CD8-positive, alpha-beta memory T cell (primary cell): ENCODE measurements around the gene FGF4. TPM values are rescaled to one million over a fixed set of nuclear protein-coding genes. Genes with fewer than 3 reads are reported as not detected.

Experiments
- CTCF ChIA-PET: fragments of 350-600 bp; sonication (Branson Sonifier 250); formaldehyde crosslinking; loops from one replicate; lab custom pipeline; 2021; ENCODE audit warnings: antibody characterized with exemption; lab: Charles Lee
- POLR2A ChIA-PET: fragments of 350-600 bp; sonication (Branson Sonifier 250); formaldehyde crosslinking; loops from one replicate; lab custom pipeline; 2021; ENCODE audit warnings: antibody characterized with exemption; lab: Charles Lee
- DNase-seq, 5 donors: peaks; one replicate each; pipeline versions ENCODE4 v3.0.0 to v3.0.0-alpha.2; 2020 to 2022; ENCODE audit warnings: mixed read lengths in 1 of 5
- H3K27ac ChIP-seq: one replicate; pipeline ENCODE4 v1.7.0; 2013; ENCODE audit warnings: low read depth, mild to moderate bottlenecking, low read length, moderate library complexity
- H3K27me3 ChIP-seq: 2 replicates; pipeline ENCODE4 v1.7.0; 2013; ENCODE audit warnings: low read length, mild to moderate bottlenecking; ENCODE audit not compliant: insufficient read depth, poor library complexity, severe bottlenecking
- H3K36me3 ChIP-seq: 2 replicates; pipeline ENCODE4 v1.7.0; 2013; ENCODE audit warnings: mild to moderate bottlenecking, low read length, moderate library complexity; ENCODE audit not compliant: insufficient read depth
- H3K4me1 ChIP-seq: 2 replicates; pipeline ENCODE4 v1.7.0; 2013; ENCODE audit warnings: mild to moderate bottlenecking, low read length, moderate library complexity; ENCODE audit not compliant: insufficient read depth
- H3K4me3 ChIP-seq: 2 replicates; pipeline ENCODE4 v1.7.0; 2013; ENCODE audit warnings: mild to moderate bottlenecking, low read length
- H3K9me3 ChIP-seq: 2 replicates; pipeline ENCODE4 v1.7.0; 2013; ENCODE audit warnings: mild to moderate bottlenecking, low read length
- H3K27ac Mint-ChIP-seq, 8 donors: one replicate each; pipeline ENCODE4 v1.8.0; 2020 to 2021; ENCODE audit warnings: mixed read lengths in 8 of 8, mild to moderate bottlenecking in 6 of 8, inconsistent platforms in 3 of 8, moderate library complexity in 3 of 8
- H3K27me3 Mint-ChIP-seq, 2 donors: one replicate each; pipeline ENCODE4 v1.8.0; 2020 to 2021; ENCODE audit warnings: mixed read lengths in 2 of 2, mild to moderate bottlenecking in 1 of 2, moderate library complexity in 1 of 2
- H3K36me3 Mint-ChIP-seq, 3 donors: one replicate each; pipeline ENCODE4 v1.8.0; 2020 to 2021; ENCODE audit warnings: mixed read lengths in 3 of 3, inconsistent platforms in 1 of 3, mild to moderate bottlenecking in 1 of 3
- H3K4me1 Mint-ChIP-seq, 3 donors: one replicate each; pipeline ENCODE4 v1.8.0; 2020 to 2021; ENCODE audit warnings: mixed read lengths in 3 of 3, inconsistent platforms in 1 of 3, mild to moderate bottlenecking in 1 of 3
- H3K4me3 Mint-ChIP-seq, 7 donors: one replicate each; pipeline ENCODE4 v1.8.0; 2020 to 2021; ENCODE audit warnings: mixed read lengths in 7 of 7, mild to moderate bottlenecking in 6 of 7, moderate library complexity in 4 of 7, inconsistent platforms in 2 of 7
- H3K9me3 Mint-ChIP-seq, 5 donors: one replicate each; pipeline ENCODE4 v1.8.0; 2020 to 2022; ENCODE audit warnings: mixed read lengths in 5 of 5, mild to moderate bottlenecking in 3 of 5, moderate library complexity in 2 of 5, inconsistent platforms in 1 of 5
- polyA plus RNA-seq: library from polyadenylated mRNA; unstranded; fragments of 300-500 nt; fragmentation: Illumina TruSeq; gene quantifications from one replicate; pipeline ENCODE4 v1.2.3, GENCODE V29; 2021
- total RNA-seq, 2 experiments: library from RNA; stranded (reverse); gene quantifications; one replicate each; pipeline ENCODE4 v1.2.3, GENCODE V29; 2021

The FGF4 gene
- total and polyA plus RNA-seq, 3 experiments from 2014 or later: not detected

DNA sequence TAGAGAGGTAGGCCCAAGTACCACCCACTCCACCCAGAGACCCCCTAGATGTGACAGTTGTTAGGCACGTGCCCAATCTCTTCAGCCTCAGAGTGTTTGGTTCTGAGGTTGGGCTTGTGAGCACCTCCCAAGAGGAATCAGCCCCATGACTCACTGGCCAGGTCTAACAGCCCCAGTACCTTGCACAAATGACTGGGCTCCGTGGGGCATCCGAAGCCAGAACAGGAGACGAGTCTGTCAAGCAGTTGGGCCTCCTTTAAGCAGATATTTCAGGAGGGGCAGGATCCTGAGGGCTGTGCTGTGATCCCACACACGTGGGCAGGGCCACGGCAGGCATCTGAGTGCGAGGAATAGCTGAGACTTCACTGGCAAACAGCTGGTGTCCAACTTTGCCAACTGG is 42.2 kb downstream of the FGF4 start:
- no peaks in the 10 kb centered on the region for H3K27me3 ChIP-seq
- ChIA-PET CTCF (no interaction called here), POLR2A (interaction anchor here (0.8 kb wide), 1 partner anchor 968 kb away, joined by 4 read pairs; no protein-coding TSS in a partner anchor)
- Mint-ChIP-seq H3K27ac (no peak overlapping the region), H3K36me3 (no peaks in the 10 kb centered on the region), H3K9me3 (peaks cover 0 to 11% (median 7%) of the 10 kb centered on the region in 5 donors), H3K27me3 (peaks cover 15 to 32% of the 10 kb centered on the region in 2 donors), H3K4me3 (no peak overlapping the region), H3K4me1 (no peaks in the 10 kb centered on the region)
- no peak overlapping the region for H3K27ac ChIP-seq
- no peaks in the 10 kb centered on the region for H3K4me1 ChIP-seq
- no peak overlapping the region for H3K4me3 ChIP-seq
- no peak for DNase-seq
- no peaks in the 10 kb centered on the region for H3K36me3 ChIP-seq
- no peaks in the 10 kb centered on the region for H3K9me3 ChIP-seq

GRCh38 chr11:69731110-69731509 is 44.0 kb downstream of the FGF4 start:
- Histone ChIP-seq H3K9me3 (no peaks in the 10 kb centered on the region), H3K4me1 (no peaks in the 10 kb centered on the region), H3K36me3 (no peaks in the 10 kb centered on the region), H3K27ac (no peak overlapping the region), H3K27me3 (no peaks in the 10 kb centered on the region), H3K4me3 (no peak overlapping the region)
- POLR2A ChIA-PET: no interaction called here
- H3K36me3 Mint-ChIP-seq: no peaks in the 10 kb centered on the region
- H3K9me3 Mint-ChIP-seq: peaks cover 0 to 11% (median 7%) of the 10 kb centered on the region in 5 donors
- peaks cover 20 to 41% of the 10 kb centered on the region in 2 donors for H3K27me3 Mint-ChIP-seq
- no peak overlapping the region for H3K4me3 Mint-ChIP-seq
- CTCF ChIA-PET: no interaction called here
- no peak for DNase-seq
- no peak overlapping the region for H3K27ac Mint-ChIP-seq
- no peaks in the 10 kb centered on the region for H3K4me1 Mint-ChIP-seq

GRCh38 chr11:69730500-69730899 is 44.6 kb downstream of the FGF4 start:
- Histone ChIP-seq H3K27me3 (no peaks in the 10 kb centered on the region), H3K27ac (no peak overlapping the region), H3K4me1 (no peaks in the 10 kb centered on the region), H3K4me3 (no peak overlapping the region), H3K9me3 (no peaks in the 10 kb centered on the region), H3K36me3 (no peaks in the 10 kb centered on the region)
- Mint-ChIP-seq H3K9me3 (peaks cover 0 to 11% (median 7%) of the 10 kb centered on the region in 5 donors), H3K36me3 (no peaks in the 10 kb centered on the region), H3K27me3 (peaks cover 20 to 46% of the 10 kb centered on the region in 2 donors), H3K4me1 (no peaks in the 10 kb centered on the region), H3K4me3 (peak overlapping the region in 1 of 7 donors; percentile 5), H3K27ac (no peak overlapping the region)
- CTCF ChIA-PET: no interaction called here
- POLR2A ChIA-PET: no interaction called here
- DNase-seq: no peak

DNA sequence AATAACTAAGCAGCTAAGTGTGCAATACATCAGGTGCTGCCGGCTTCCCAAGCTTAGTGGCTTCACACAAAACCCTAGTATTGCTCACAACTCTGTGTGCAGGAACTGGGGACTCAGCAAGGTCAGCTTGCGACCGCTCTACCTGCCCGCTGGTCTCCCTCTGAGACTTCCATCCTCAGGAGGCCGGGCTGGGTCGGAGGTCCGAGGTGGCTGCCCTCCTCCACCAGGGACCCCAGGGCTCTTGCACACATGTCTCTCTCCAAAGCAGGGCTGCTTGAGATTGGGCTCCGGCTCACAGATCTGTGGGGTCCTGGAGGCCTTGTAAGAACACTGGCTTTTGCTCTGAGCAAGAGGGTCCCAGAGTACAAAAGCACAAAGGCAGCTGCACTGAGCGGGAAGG is 45.9 kb downstream of the FGF4 start:
- H3K4me3 ChIP-seq: no peak overlapping the region
- H3K4me1 ChIP-seq: no peaks in the 10 kb centered on the region
- H3K4me3 Mint-ChIP-seq: no peak overlapping the region
- H3K27ac ChIP-seq: no peak overlapping the region
- CTCF ChIA-PET: no interaction called here
- peaks cover 20 to 48% of the 10 kb centered on the region in 2 donors for H3K27me3 Mint-ChIP-seq
- no peaks in the 10 kb centered on the region for H3K9me3 ChIP-seq
- H3K27me3 ChIP-seq: no peaks in the 10 kb centered on the region
- POLR2A ChIA-PET: no interaction called here
- H3K27ac Mint-ChIP-seq: no peak overlapping the region
- no peaks in the 10 kb centered on the region for H3K36me3 ChIP-seq
- DNase-seq: no peak
- H3K36me3 Mint-ChIP-seq: no peaks in the 10 kb centered on the region
- H3K9me3 Mint-ChIP-seq: peaks cover 0 to 5% (median 4%) of the 10 kb centered on the region in 5 donors
- no peaks in the 10 kb centered on the region for H3K4me1 Mint-ChIP-seq

GRCh38 chr11:69727266-69727665 is 47.9 kb downstream of the FGF4 start:
- peaks cover 0 to 2% (median 0%) of the 10 kb centered on the region in 3 donors for H3K36me3 Mint-ChIP-seq
- no peaks in the 10 kb centered on the region for H3K9me3 ChIP-seq
- peaks cover 28 to 54% of the 10 kb centered on the region in 2 donors for H3K27me3 Mint-ChIP-seq
- POLR2A ChIA-PET: no interaction called here
- no peak overlapping the region for H3K27ac ChIP-seq
- CTCF ChIA-PET: no interaction called here
- no peaks in the 10 kb centered on the region for H3K27me3 ChIP-seq
- H3K4me3 ChIP-seq: no peak overlapping the region
- H3K27ac Mint-ChIP-seq: no peak overlapping the region
- H3K4me1 Mint-ChIP-seq: no peaks in the 10 kb centered on the region
- no peak for DNase-seq
- no peaks in the 10 kb centered on the region for H3K4me1 ChIP-seq
- H3K4me3 Mint-ChIP-seq: no peak overlapping the region
- H3K36me3 ChIP-seq: no peaks in the 10 kb centered on the region
- peaks cover 0 to 6% (median 0%) of the 10 kb centered on the region in 5 donors for H3K9me3 Mint-ChIP-seq

GRCh38 chr11:69726481-69726880 is 48.7 kb downstream of the FGF4 start:
- POLR2A ChIA-PET: no interaction called here

DNA sequence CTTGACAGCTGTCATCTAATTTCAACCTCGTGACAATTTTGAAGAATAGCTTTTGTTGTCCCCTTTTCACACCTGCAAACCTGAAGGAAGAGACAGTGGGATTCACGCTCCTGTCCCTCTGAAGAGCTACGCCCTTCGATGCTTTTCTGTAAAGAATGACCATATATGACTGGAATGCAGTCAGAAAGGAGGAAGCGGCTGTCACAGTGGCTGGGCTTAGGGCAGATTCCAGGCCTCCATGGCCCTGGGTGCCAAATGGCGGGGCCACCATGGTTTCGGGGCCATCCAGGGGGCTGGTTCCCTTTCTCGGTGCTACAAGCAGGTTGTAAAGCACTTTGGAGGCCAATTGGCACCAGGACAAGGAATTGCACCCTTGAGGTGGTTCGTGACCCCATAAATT is 49.1 kb downstream of the FGF4 start:
- H3K4me1 Mint-ChIP-seq: no peaks in the 10 kb centered on the region
- H3K9me3 Mint-ChIP-seq: peaks cover 0 to 6% (median 0%) of the 10 kb centered on the region in 5 donors
- no peak overlapping the region for H3K4me3 Mint-ChIP-seq
- no peak overlapping the region for H3K27ac ChIP-seq
- H3K4me3 ChIP-seq: no peak overlapping the region
- POLR2A ChIA-PET: no interaction called here
- CTCF ChIA-PET: no interaction called here
- peaks cover 28 to 58% of the 10 kb centered on the region in 2 donors for H3K27me3 Mint-ChIP-seq
- H3K9me3 ChIP-seq: no peaks in the 10 kb centered on the region
- DNase-seq: no peak
- H3K36me3 Mint-ChIP-seq: peaks cover 0 to 2% (median 0%) of the 10 kb centered on the region in 3 donors
- no peaks in the 10 kb centered on the region for H3K27me3 ChIP-seq
- no peaks in the 10 kb centered on the region for H3K36me3 ChIP-seq
- no peak overlapping the region for H3K27ac Mint-ChIP-seq
- H3K4me1 ChIP-seq: no peaks in the 10 kb centered on the region

More at GRCh38 chr11:69726481-69726880, 48.7 kb downstream of the FGF4 start:
- Histone ChIP-seq H3K27me3 (no peaks in the 10 kb centered on the region), H3K4me3 (no peak overlapping the region), H3K4me1 (no peaks in the 10 kb centered on the region), H3K36me3 (no peaks in the 10 kb centered on the region), H3K9me3 (no peaks in the 10 kb centered on the region), H3K27ac (no peak overlapping the region)
- peaks cover 27 to 54% of the 10 kb centered on the region in 2 donors for H3K27me3 Mint-ChIP-seq
- peaks cover 0 to 6% (median 0%) of the 10 kb centered on the region in 5 donors for H3K9me3 Mint-ChIP-seq
- peaks cover 0 to 2% (median 0%) of the 10 kb centered on the region in 3 donors for H3K36me3 Mint-ChIP-seq
- no peak overlapping the region for H3K4me3 Mint-ChIP-seq
- no peak overlapping the region for H3K27ac Mint-ChIP-seq
- no peak for DNase-seq
- CTCF ChIA-PET: no interaction called here
- no peaks in the 10 kb centered on the region for H3K4me1 Mint-ChIP-seq

- H3K9me3 Mint-ChIP-seq: peaks cover 0 to 6% (median 0%) of the 10 kb centered on the region in 5 donors
- no peak overlapping the region for H3K4me3 Mint-ChIP-seq
- no peaks in the 10 kb centered on the region for H3K36me3 ChIP-seq
- peaks cover 0 to 2% (median 0%) of the 10 kb centered on the region in 3 donors for H3K36me3 Mint-ChIP-seq
- POLR2A ChIA-PET: no interaction called here
- H3K9me3 ChIP-seq: no peaks in the 10 kb centered on the region
- H3K27ac Mint-ChIP-seq: no peak overlapping the region
- peaks cover 9% of the 10 kb centered on the region for H3K27me3 ChIP-seq
- CTCF ChIA-PET: no interaction called here
- H3K4me3 ChIP-seq: no peak overlapping the region
- no peaks in the 10 kb centered on the region for H3K4me1 Mint-ChIP-seq
- H3K4me1 ChIP-seq: no peaks in the 10 kb centered on the region
- no peak for DNase-seq
- H3K27me3 Mint-ChIP-seq: peaks cover 29 to 56% of the 10 kb centered on the region in 2 donors
- H3K27ac ChIP-seq: no peak overlapping the region
Measured at GRCh38 chr11:69721745-69722144, 53.4 kb downstream of the FGF4 start.
